Measurements from ENCODE around the gene CHEK2. TPM values are rescaled to one million over a fixed set of nuclear protein-coding genes. Genes with fewer than 3 reads are reported as not detected.
A peak's percentile ranks its signal among the peaks of the same experiment; 100 is the strongest.
"Not testable (repeated sequence)": the region's sequence is repeated elsewhere in the genome, so short reads cannot be mapped to it uniquely, and the experiment has no call there.

The CHEK2 gene
- total RNA-seq, 2 donors from 2014 or later = 67.5 to 72.3 TPM

GRCh38 chr22:28703436-28703835 is 38.2 kb downstream of the CHEK2 start:
- Histone ChIP-seq H3K4me1 (ENCODE audit: control insufficient read depth, insufficient read depth, low read length) (no peaks in the 10 kb centered on the region), H3K36me3 (ENCODE audit: control insufficient read depth, insufficient read depth, low read length) (peaks cover 33% of the 10 kb centered on the region), H3K9me3 (ENCODE audit: control insufficient read depth, low read length) (no peaks in the 10 kb centered on the region), H3K4me3 (ENCODE audit: low read length) (no peak overlapping the region), H3K27me3 (ENCODE audit: control insufficient read depth, insufficient read depth, low read length, poor library complexity, severe bottlenecking) (no peaks in the 10 kb centered on the region), H3K27ac (ENCODE audit: low read depth, low read length) (no peak overlapping the region), H3K9ac (ENCODE audit: extremely low read depth, low read length, poor library complexity, severe bottlenecking) (no peak overlapping the region)
- Mint-ChIP-seq H3K36me3 (ENCODE audit: low read depth) (peaks cover 61% of the 10 kb centered on the region), H3K9me3 (no peaks in the 10 kb centered on the region), H3K4me3 (no peak overlapping the region), H3K4me1 (no peaks in the 10 kb centered on the region), H3K27me3 (ENCODE audit: insufficient read depth) (no peaks in the 10 kb centered on the region), H3K27ac (no peak overlapping the region)
- TF ChIP-seq, protein P1, sequence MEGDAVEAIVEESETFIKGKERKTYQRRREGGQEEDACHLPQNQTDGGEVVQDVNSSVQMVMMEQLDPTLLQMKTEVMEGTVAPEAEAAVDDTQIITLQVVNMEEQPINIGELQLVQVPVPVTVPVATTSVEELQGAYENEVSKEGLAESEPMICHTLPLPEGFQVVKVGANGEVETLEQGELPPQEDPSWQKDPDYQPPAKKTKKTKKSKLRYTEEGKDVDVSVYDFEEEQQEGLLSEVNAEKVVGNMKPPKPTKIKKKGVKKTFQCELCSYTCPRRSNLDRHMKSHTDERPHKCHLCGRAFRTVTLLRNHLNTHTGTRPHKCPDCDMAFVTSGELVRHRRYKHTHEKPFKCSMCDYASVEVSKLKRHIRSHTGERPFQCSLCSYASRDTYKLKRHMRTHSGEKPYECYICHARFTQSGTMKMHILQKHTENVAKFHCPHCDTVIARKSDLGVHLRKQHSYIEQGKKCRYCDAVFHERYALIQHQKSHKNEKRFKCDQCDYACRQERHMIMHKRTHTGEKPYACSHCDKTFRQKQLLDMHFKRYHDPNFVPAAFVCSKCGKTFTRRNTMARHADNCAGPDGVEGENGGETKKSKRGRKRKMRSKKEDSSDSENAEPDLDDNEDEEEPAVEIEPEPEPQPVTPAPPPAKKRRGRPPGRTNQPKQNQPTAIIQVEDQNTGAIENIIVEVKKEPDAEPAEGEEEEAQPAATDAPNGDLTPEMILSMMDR (conservative IDR thresholded peaks at IDR 0.05) = peak; percentile 17
- DNase-seq = no peak

GRCh38 chr22:28702891-28703290 is 38.7 kb downstream of the CHEK2 start:
- H3K27me3 Mint-ChIP-seq (ENCODE audit: insufficient read depth) = no peaks in the 10 kb centered on the region
- Histone ChIP-seq H3K9me3 (ENCODE audit: control insufficient read depth, low read length) (no peaks in the 10 kb centered on the region), H3K27me3 (ENCODE audit: control insufficient read depth, insufficient read depth, low read length, poor library complexity, severe bottlenecking) (no peaks in the 10 kb centered on the region), H3K36me3 (ENCODE audit: control insufficient read depth, insufficient read depth, low read length) (peaks cover 29% of the 10 kb centered on the region), H3K27ac (ENCODE audit: low read depth, low read length) (no peak overlapping the region), H3K4me1 (ENCODE audit: control insufficient read depth, insufficient read depth, low read length) (no peaks in the 10 kb centered on the region), H3K4me3 (ENCODE audit: low read length) (no peak overlapping the region), H3K9ac (ENCODE audit: extremely low read depth, low read length, poor library complexity, severe bottlenecking) (no peak overlapping the region)
- no peak for DNase-seq
- H3K9me3 Mint-ChIP-seq = no peaks in the 10 kb centered on the region
- peaks cover 57% of the 10 kb centered on the region for H3K36me3 Mint-ChIP-seq (ENCODE audit: low read depth)
- TF ChIP-seq, protein P1 (conservative IDR thresholded peaks at IDR 0.05) = no peak
- no peak overlapping the region for H3K27ac Mint-ChIP-seq
- no peaks in the 10 kb centered on the region for H3K4me1 Mint-ChIP-seq
- H3K4me3 Mint-ChIP-seq = no peak overlapping the region
- 100% methylated on average over 1 to 2 of the region's 2 CpGs for WGBS, 2 experiments (ENCODE audit: insufficient coverage in 1 of 2, insufficient read length in 1 of 2)

GRCh38 chr22:28693041-28693760 is 48.4 kb downstream of the CHEK2 start:
- not testable (repeated sequence) for H3K9me3 Mint-ChIP-seq; H3K27me3 ChIP-seq (ENCODE audit: control insufficient read depth, insufficient read depth, low read length, poor library complexity, severe bottlenecking)

GRCh38 chr22:28689796-28690195 is 51.8 kb downstream of the CHEK2 start:
- not testable (repeated sequence) for H3K27me3 Mint-ChIP-seq (ENCODE audit: insufficient read depth); H3K4me3 ChIP-seq (ENCODE audit: low read length); H3K4me1 ChIP-seq (ENCODE audit: control insufficient read depth, insufficient read depth, low read length); H3K9ac ChIP-seq (ENCODE audit: extremely low read depth, low read length, poor library complexity, severe bottlenecking); DNase-seq; H3K27ac ChIP-seq (ENCODE audit: low read depth, low read length); H3K4me3 Mint-ChIP-seq; H3K9me3 ChIP-seq (ENCODE audit: control insufficient read depth, low read length); H3K27ac Mint-ChIP-seq; H3K27me3 ChIP-seq (ENCODE audit: control insufficient read depth, insufficient read depth, low read length, poor library complexity, severe bottlenecking); H3K9me3 Mint-ChIP-seq; H3K36me3 ChIP-seq (ENCODE audit: control insufficient read depth, insufficient read depth, low read length)
- Mint-ChIP-seq H3K4me1 (peaks cover 21% of the 10 kb centered on the region), H3K36me3 (ENCODE audit: low read depth) (peaks cover 51% of the 10 kb centered on the region)
- WGBS, 2 experiments (ENCODE audit: insufficient coverage in 1 of 2, insufficient read length in 1 of 2) = 88% methylated on average over 2 of the region's 2 CpGs; no CpG with 5 or more reads in 1 of the 2 experiments

More at GRCh38 chr22:28693041-28693760, 48.4 kb downstream of the CHEK2 start:
- H3K36me3 ChIP-seq (ENCODE audit: control insufficient read depth, insufficient read depth, low read length); H3K4me1 ChIP-seq (ENCODE audit: control insufficient read depth, insufficient read depth, low read length); H3K27me3 Mint-ChIP-seq (ENCODE audit: insufficient read depth); H3K9ac ChIP-seq (ENCODE audit: extremely low read depth, low read length, poor library complexity, severe bottlenecking); H3K9me3 ChIP-seq (ENCODE audit: control insufficient read depth, low read length); H3K27ac Mint-ChIP-seq; DNase-seq; H3K4me3 ChIP-seq (ENCODE audit: low read length); H3K27ac ChIP-seq (ENCODE audit: low read depth, low read length); H3K4me3 Mint-ChIP-seq: not testable (repeated sequence)
- peaks cover 63% of the 10 kb centered on the region for H3K36me3 Mint-ChIP-seq (ENCODE audit: low read depth)
- peaks cover 24% of the 10 kb centered on the region for H3K4me1 Mint-ChIP-seq
- WGBS, 2 experiments (ENCODE audit: insufficient coverage in 1 of 2, insufficient read length in 1 of 2) = 86 to 93% methylated on average over 4 to 6 of the region's 6 CpGs

- 94 to 100% methylated on average over 1 to 4 of the region's 4 CpGs for WGBS, 2 experiments (ENCODE audit: insufficient coverage in 1 of 2, insufficient read length in 1 of 2)
- H3K27me3 Mint-ChIP-seq (ENCODE audit: insufficient read depth); H3K9ac ChIP-seq (ENCODE audit: extremely low read depth, low read length, poor library complexity, severe bottlenecking); H3K4me3 ChIP-seq (ENCODE audit: low read length); H3K4me1 Mint-ChIP-seq; H3K4me3 Mint-ChIP-seq; DNase-seq; H3K27me3 ChIP-seq (ENCODE audit: control insufficient read depth, insufficient read depth, low read length, poor library complexity, severe bottlenecking); H3K4me1 ChIP-seq (ENCODE audit: control insufficient read depth, insufficient read depth, low read length); H3K9me3 ChIP-seq (ENCODE audit: control insufficient read depth, low read length); H3K36me3 ChIP-seq (ENCODE audit: control insufficient read depth, insufficient read depth, low read length); H3K27ac ChIP-seq (ENCODE audit: low read depth, low read length); H3K9me3 Mint-ChIP-seq: not testable (repeated sequence)
- Mint-ChIP-seq H3K36me3 (ENCODE audit: low read depth) (peaks cover 17% of the 10 kb centered on the region), H3K27ac (peak overlapping the region; percentile 52)
Measured at GRCh38 chr22:28682966-28683365, 58.7 kb downstream of the CHEK2 start.
